ENCODE measurements around the gene GPX6. TPM values are rescaled to one million over a fixed set of nuclear protein-coding genes. Genes with fewer than 3 reads are reported as not detected.

The GPX6 gene
- total RNA-seq, 1 donor from 2014 or later, result not detected

DNA sequence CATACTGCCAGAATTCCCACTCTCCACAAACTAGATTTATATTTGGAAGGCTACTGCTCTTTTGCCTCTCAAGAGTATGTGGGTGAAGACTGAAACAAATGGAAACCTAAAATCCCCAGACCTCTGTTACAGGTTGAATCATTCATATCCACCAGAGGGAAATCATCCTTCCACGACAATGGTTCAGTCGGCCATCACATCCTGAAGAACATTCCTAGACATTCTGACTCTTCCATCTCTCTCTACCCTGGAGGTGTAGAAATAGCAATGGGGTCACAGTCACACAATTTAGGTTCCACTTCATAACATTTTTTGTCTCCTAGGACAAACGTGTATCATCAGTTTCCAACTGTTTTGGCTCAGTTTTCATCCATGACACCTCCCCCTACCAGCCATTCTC is 18.7 kb upstream of the GPX6 start:
- Histone ChIP-seq H3K4me3 (no peak overlapping the region), H3K27ac (no peak overlapping the region), H3K9me3 (no peaks in the 10 kb centered on the region), H3K4me1 (no peaks in the 10 kb centered on the region), H3K36me3 (no peaks in the 10 kb centered on the region), H3K27me3 (ENCODE audit: low read depth) (peaks cover 32% of the 10 kb centered on the region)
- intact Hi-C loops (cut with DNase I), result no loop called here
- ATAC-seq (no peak), DNase-seq (no peak)
- TF ChIP-seq CTCF (IDR thresholded peaks at IDR 0.05), result no peak

DNA sequence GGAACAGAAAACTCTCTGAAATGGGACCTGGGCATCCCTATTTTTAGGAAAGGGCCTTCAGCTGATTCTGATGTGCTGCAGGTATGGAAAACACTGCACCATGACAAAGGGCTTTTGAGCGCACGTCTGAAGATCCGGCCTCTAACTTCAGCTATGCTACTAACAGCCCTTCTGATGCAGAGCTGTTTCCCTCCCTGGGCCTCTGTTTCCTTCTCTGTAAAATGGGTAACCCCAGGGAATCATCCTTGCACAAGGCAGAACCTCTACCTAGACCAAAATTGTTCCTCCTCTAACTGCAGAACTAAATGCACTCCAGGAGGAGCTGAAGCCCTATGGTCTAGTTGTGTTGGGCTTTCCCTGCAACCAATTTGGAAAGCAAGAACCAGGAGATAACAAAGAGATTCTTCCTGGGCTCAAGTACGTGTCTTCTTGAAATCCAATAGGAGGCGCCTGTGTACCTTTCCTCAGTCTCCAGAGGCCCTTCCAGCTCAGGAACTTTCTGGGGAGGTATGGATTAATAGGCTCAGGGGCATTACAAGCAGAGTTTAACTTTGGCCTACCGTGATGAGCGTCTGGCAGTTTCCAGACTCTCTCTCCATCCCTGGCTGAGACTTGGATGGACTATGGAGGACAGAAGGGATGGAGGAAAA is 16.0 kb upstream of the GPX6 start:
- no peaks in the 10 kb centered on the region for H3K9me3 ChIP-seq
- H3K36me3 ChIP-seq, result no peaks in the 10 kb centered on the region
- intact Hi-C loops (cut with DNase I), result no loop called here
- no peak for ATAC-seq
- no peak overlapping the region for H3K27ac ChIP-seq
- H3K4me3 ChIP-seq, result no peak overlapping the region
- H3K4me1 ChIP-seq, result no peaks in the 10 kb centered on the region
- peaks cover 13% of the 10 kb centered on the region for H3K27me3 ChIP-seq (ENCODE audit: low read depth)
- no peak for DNase-seq
- no peak for TF ChIP-seq CTCF (IDR thresholded peaks at IDR 0.05)

- no peak for TF ChIP-seq CTCF (IDR thresholded peaks at IDR 0.05)
- Histone ChIP-seq H3K27me3 (ENCODE audit: low read depth) (peaks cover 11% of the 10 kb centered on the region), H3K4me3 (no peak overlapping the region), H3K9me3 (no peaks in the 10 kb centered on the region), H3K4me1 (no peaks in the 10 kb centered on the region), H3K36me3 (no peaks in the 10 kb centered on the region), H3K27ac (no peak overlapping the region)
- no peak for DNase-seq
- peak in 1 of 2 donors; percentile 31 for ATAC-seq
- intact Hi-C loops (cut with DNase I), result no loop called here
These were observed 15.2 kb upstream of the GPX6 start for GRCh38 chr6:28530777-28531176.

DNA sequence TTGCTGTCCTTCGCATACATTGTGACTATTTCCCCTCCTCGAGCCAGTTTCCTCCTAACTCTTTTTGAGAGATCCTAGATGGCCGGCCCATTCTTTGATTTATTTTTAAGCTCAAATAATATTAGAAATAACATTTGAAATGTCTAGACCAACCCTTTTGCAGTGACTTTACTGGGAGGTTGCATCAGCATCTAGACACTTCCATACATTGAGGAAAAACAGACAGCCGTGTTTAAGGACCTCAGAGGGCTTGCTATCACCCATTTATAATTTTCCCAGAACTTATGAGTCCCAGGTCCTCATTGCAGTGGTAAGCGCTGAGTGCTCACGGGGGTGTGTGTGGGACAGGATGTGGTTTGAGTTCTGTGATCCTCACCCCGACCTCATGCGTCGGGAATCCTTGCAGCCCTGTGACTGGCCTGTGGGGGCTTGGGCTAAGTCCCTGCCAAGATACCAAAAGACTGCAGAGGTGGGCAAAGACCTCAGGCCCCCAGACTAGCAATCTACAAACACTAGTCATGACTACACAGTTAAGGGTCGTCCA is 10.0 kb upstream of the GPX6 start, which contains the start of gene GPX5:
TSS of gene GPX5 (plus strand) at position 386 of the 544 bp plus-strand sequence. CDS start at position 519, 133 bp downstream.
- no peaks in the 10 kb centered on the region for H3K36me3 ChIP-seq
- no peak for TF ChIP-seq CTCF (IDR thresholded peaks at IDR 0.05)
- no peak for ATAC-seq
- H3K27ac ChIP-seq, result no peak within 1 kb of the TSS
- no peaks in the 10 kb centered on the region for H3K4me1 ChIP-seq
- H3K4me3 ChIP-seq, result no peak within 1 kb of the TSS
- intact Hi-C loops (cut with DNase I), result no loop called here
- H3K27me3 ChIP-seq (ENCODE audit: low read depth), result peaks cover 12% of the 10 kb centered on the region
- no peaks in the 10 kb centered on the region for H3K9me3 ChIP-seq
- no peak for DNase-seq

DNA sequence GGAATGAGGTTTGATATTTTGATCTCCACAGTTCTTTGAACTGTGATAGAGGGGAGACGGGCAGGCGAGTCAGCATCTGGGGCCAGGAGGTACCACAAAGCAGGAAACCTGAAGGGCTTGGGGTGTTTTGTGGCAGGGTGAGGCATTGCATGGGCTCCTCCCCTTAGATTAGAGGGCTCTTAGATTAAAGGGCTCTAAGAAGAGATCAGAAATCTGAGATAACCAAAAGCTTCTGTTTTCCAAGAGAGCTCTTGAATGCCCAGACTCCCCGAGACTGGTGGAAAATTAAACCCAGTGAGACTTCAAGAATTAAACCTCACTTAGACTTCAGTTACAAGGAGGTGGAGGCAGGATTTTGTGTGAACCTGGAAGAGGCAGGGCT is 7.6 kb upstream of the GPX6 start:
- ATAC-seq (no peak), DNase-seq (no peak)
- no peaks in the 10 kb centered on the region for H3K36me3 ChIP-seq
- H3K27me3 ChIP-seq (ENCODE audit: low read depth), result peaks cover 7% of the 10 kb centered on the region
- no peak overlapping the region for H3K27ac ChIP-seq
- intact Hi-C loops (cut with DNase I), result no loop called here
- TF ChIP-seq CTCF (IDR thresholded peaks at IDR 0.05), result no peak
- no peaks in the 10 kb centered on the region for H3K9me3 ChIP-seq
- H3K4me3 ChIP-seq, result no peak overlapping the region
- no peaks in the 10 kb centered on the region for H3K4me1 ChIP-seq

Measured in lower lobe of right lung (tissue), 2 donors.